ENCODE data around the gene TENT5C. TPM values are rescaled to one million over a fixed set of nuclear protein-coding genes. Genes with fewer than 3 reads are reported as not detected.

The TENT5C gene
- total RNA-seq, 2 donors from 2014 or later: 17.0 to 20.1 TPM

GRCh38 chr1:117652421-117652820 is 46.6 kb downstream of the TENT5C start:
- no peaks in the 10 kb centered on the region for H3K36me3 ChIP-seq
- no peak for DNase-seq (ENCODE audit: low spot score)
- H3K4me3 ChIP-seq: no peak overlapping the region
- no peaks in the 10 kb centered on the region for H3K27me3 ChIP-seq
- no peak for TF ChIP-seq CTCF (IDR thresholded peaks at IDR 0.05)
- no peaks in the 10 kb centered on the region for H3K9me3 ChIP-seq
- H3K4me1 ChIP-seq: peaks cover 0 to 25% of the 10 kb centered on the region in 2 donors
- no peak overlapping the region for H3K27ac ChIP-seq

- Histone ChIP-seq H3K36me3 (no peaks in the 10 kb centered on the region), H3K4me3 (no peak overlapping the region)
- TF ChIP-seq CTCF (IDR thresholded peaks at IDR 0.05): no peak
Measured at GRCh38 chr1:117653195-117653594, 47.3 kb downstream of the TENT5C start.

GRCh38 chr1:117653732-117654492 is 48.1 kb downstream of the TENT5C start:
- DNase-seq (ENCODE audit: low spot score): no peak
- Histone ChIP-seq H3K4me1 (peaks cover 0 to 25% of the 10 kb centered on the region in 2 donors), H3K27me3 (no peaks in the 10 kb centered on the region), H3K27ac (no peak overlapping the region), H3K9me3 (no peaks in the 10 kb centered on the region), H3K4me3 (no peak overlapping the region), H3K36me3 (no peaks in the 10 kb centered on the region)
- no peak for TF ChIP-seq CTCF (IDR thresholded peaks at IDR 0.05)

More at GRCh38 chr1:117653195-117653594, 47.3 kb downstream of the TENT5C start:
- H3K4me1 ChIP-seq: peaks cover 0 to 25% of the 10 kb centered on the region in 2 donors
- no peaks in the 10 kb centered on the region for H3K9me3 ChIP-seq
- no peak for DNase-seq (ENCODE audit: low spot score)
- H3K27ac ChIP-seq: no peak overlapping the region
- no peaks in the 10 kb centered on the region for H3K27me3 ChIP-seq

GRCh38 chr1:117654493-117655219 is 48.8 kb downstream of the TENT5C start:
- Histone ChIP-seq H3K27ac (no peak overlapping the region), H3K4me3 (no peak overlapping the region), H3K36me3 (no peaks in the 10 kb centered on the region), H3K4me1 (peaks cover 0 to 27% of the 10 kb centered on the region in 2 donors), H3K9me3 (no peaks in the 10 kb centered on the region), H3K27me3 (no peaks in the 10 kb centered on the region)
- no peak for DNase-seq (ENCODE audit: low spot score)
- TF ChIP-seq CTCF (IDR thresholded peaks at IDR 0.05): no peak

- H3K27me3 ChIP-seq: no peaks in the 10 kb centered on the region
- H3K27ac ChIP-seq: no peak overlapping the region
- no peak for DNase-seq (ENCODE audit: low spot score)
- no peaks in the 10 kb centered on the region for H3K9me3 ChIP-seq
- peaks cover 0 to 31% of the 10 kb centered on the region in 2 donors for H3K4me1 ChIP-seq
- no peak overlapping the region for H3K4me3 ChIP-seq
- TF ChIP-seq CTCF (IDR thresholded peaks at IDR 0.05): no peak
- no peaks in the 10 kb centered on the region for H3K36me3 ChIP-seq
Measured at GRCh38 chr1:117655220-117655577, 49.4 kb downstream of the TENT5C start.

All from right atrium auricular region (tissue), 2 donors.